GM15510 (cell line): ENCODE measurements around the gene TPM3.

ENCODE experiments used
- POLR2A ChIP-seq: IDR thresholded peaks from 3 replicates; pipeline ENCODE4 v1.6.1; 2011; ENCODE audit warnings: borderline replicate concordance; ENCODE audit not compliant: insufficient read length; ENCODE audit errors: extremely low read depth

TPM3 gene

GRCh38 chr1:154179946-154180687 is 11.8 kb downstream of the TPM3 start:
- no peak for TF ChIP-seq POLR2A

GRCh38 chr1:154178911-154179811 is 12.7 kb downstream of the TPM3 start:
- no peak for TF ChIP-seq POLR2A

- no peak for TF ChIP-seq POLR2A
Measured at GRCh38 chr1:154178013-154178412, 13.9 kb downstream of the TPM3 start.

- TF ChIP-seq POLR2A: no peak
Measured at GRCh38 chr1:154176337-154176736, 15.6 kb downstream of the TPM3 start.

- no peak for TF ChIP-seq POLR2A
Measured at GRCh38 chr1:154174654-154175053, 17.2 kb downstream of the TPM3 start.

DNA sequence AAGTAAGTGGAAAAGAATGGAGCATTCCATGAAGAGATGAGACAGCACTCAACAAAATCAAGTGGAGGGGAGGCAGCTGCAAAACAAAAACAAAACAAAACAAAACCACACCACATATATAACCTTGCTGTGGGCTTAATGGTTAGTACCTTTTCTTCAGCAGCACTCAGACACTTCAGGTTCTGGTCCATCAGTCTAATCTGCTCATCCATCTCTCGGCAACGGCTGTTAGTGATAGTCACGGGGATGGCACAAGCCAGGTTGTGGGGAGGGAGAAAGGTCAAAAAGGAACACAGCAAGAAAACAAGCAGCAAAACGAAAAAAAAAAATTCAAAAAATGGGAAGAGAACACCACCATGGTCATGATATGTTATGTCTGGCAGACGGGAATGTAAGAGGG is 20.0 kb downstream of the TPM3 start:
- TF ChIP-seq POLR2A: no peak

GRCh38 chr1:154171223-154171583 is 20.7 kb downstream of the TPM3 start:
- no peak for TF ChIP-seq POLR2A

DNA sequence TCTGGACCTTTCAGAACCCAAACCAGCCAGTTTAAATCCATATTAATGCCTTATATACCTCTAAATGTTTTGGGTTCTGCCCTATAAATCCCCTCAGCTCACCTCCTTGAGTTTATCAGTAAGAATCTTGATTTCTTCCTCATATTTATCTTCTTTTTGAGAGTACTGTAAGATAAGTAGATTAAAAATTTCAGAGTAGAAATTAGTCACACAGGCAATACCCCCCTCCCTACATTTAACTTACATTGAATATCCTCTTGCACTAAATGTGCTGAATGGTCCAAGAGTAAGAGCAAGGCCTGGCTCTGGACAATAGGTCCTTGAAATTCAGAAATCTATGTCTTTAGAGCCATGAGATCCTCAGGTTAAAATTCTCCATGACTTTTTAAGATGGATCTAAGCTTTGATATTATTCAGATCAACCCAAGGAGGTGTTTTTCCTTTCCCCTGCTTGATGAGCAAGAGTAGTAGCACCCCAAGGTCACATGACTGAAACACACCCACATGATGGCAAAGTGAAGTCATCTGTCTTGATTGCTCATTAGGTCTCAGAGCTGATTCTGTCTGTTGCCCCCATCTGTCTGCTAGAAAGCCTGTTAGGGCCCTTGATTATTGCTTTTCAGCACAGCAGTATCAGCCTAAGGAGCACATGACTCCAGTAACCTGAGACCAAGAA is 21.2 kb downstream of the TPM3 start:
- TF ChIP-seq POLR2A: no peak

DNA sequence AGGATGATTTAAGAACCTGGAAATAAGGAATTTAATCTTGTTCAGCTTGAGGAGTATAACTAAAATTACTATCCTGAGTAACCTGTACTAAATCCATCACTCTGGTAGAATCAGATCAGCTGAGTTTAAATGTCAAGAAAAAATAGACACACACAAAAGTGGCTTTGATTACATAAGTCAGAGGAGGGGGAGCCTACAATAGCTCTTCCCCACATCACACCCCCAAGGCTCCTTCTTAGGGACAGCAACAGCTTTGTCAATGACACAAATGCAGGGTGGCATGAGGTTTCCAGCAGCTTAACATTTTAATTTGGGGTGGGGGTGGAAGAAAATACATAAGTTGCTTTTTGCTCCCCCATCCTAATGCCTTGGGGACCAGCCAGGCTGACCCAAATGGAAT is 24.4 kb downstream of the TPM3 start:
- no peak for TF ChIP-seq POLR2A

DNA sequence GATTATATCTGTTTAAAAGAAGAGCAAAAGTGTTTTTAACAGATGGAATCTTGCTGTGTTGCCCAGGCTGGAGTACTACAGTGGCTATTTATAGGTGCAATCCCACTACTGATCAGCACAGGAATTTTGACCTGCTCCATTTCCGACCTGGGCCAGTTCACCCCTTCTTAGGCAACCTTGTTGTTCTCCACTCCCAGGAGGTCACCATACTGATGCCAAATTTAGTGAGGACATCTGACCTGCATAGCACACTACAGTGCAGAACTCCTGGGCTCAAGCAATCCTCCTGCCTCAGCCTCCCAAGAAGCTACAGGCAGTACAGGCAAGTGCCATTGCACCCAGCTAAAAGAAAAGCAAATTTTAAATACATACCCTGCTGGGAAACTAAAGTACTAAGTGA is 25.7 kb downstream of the TPM3 start:
- no peak for TF ChIP-seq POLR2A

DNA sequence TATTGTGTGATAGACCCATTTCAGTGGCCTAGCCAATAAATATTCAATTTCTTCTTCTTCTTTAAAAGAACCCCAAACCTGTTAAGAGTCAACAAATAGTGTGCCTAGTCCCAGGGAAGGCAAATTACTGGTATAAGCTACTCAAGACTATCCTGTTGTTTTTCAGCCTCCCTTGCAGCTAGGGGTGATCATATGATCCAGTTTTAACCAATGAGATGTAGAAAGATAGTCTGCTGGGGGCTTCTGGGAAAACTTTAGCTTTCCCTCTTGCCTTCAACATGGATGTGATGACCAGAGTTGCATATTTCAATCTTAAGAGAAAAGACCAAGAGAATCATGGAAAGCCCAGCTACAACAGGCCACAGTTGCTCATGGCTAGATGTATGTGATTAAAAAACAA is 32.3 kb downstream of the TPM3 start:
- no peak for TF ChIP-seq POLR2A

DNA sequence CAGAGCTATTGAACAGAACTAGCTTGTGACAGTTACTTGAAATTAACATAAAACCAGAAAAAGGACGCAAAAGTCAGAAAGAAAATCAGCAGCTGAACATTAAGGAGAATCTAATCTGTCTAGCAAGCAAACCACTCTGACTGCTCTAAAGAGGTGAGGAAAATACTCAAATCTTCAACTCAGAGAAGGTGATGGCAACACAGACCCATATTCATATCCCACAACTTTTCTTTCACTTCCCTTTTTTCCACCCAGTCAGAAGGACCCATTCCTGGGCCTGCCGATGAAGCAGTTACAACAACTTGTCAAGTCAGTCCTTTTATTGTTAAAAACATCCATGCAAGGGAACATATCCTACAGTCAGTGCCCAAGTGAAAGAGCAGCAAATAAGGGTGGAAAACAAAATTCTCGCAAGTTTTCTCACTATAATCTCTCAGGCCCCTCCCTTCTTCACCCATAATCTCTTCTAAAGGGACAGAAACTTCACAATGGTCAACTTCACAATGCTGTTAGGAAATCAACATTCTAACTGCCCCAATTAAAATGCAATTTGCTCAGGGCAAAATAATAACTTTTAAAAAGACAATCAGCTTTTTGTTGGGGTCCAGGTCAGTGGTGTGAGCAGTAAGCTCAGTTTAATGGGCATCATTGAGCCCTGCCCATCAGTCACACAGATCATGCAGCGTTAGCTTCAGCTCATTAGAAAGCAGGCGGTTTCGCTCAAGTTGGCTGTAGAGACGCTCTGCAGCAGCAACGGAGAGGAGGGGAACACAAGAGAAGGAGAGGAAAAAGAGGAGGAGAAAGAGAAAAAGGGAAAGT is 33.4 kb downstream of the TPM3 start:
- TF ChIP-seq POLR2A: no peak

- TF ChIP-seq POLR2A: no peak
Measured at GRCh38 chr1:154157520-154158306, 34.2 kb downstream of the TPM3 start.

GRCh38 chr1:154155251-154155650 is 36.6 kb downstream of the TPM3 start:
- no peak for TF ChIP-seq POLR2A

GRCh38 chr1:154154534-154155191 is 37.2 kb downstream of the TPM3 start, which contains the start of gene NUP210L:
Gene NUP210L (minus strand): TSS chr1:154155073.
- TF ChIP-seq POLR2A: no peak
